GM18502 (cell line): Measurements from ENCODE around the gene SEC14L6.
"Not testable (repeated sequence)": the region's sequence is repeated elsewhere in the genome, so short reads cannot be mapped to it uniquely, and the experiment has no call there.

Experiments
- ATAC-seq: cut with Tn5 transposase; IDR thresholded peaks from one replicate; pipeline ENCODE4 v1.9.1; 2021; ENCODE audit warnings: mild to moderate bottlenecking; ENCODE audit not compliant: unreplicated experiment, poor library complexity

SEC14L6 gene

DNA sequence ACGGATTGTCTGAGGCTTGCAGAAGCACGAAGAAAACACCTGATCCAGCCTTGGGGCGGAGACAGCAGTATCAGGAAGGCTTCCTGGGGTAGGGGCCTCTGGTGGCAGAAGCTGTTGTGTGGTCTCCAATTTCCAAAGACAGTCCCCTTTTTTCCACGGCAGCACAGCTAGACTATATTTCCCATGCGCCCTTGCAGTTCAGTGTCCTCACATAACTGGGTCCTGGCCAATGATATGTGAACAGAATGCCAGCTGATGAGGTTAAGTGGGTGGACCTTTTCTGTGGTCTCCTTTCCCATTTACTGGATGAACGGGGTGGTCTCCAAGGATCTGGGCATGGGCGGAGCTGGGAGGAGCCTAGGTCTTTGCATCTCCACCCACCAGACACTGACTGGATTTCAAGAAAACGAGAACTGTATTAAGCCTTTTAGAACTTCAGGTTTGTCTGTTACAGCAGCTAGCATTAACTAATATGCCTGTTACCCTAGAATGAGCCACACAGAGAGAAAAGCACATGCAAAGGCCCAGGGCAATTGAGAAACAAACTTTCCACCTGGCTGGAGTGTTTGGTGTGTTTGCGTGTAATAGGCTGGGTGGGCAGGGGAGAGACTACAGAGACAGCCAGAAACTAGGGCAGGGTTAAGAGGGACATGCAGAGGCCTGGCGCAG is 21.7 kb upstream of the SEC14L6 start:
- no peak for ATAC-seq

DNA sequence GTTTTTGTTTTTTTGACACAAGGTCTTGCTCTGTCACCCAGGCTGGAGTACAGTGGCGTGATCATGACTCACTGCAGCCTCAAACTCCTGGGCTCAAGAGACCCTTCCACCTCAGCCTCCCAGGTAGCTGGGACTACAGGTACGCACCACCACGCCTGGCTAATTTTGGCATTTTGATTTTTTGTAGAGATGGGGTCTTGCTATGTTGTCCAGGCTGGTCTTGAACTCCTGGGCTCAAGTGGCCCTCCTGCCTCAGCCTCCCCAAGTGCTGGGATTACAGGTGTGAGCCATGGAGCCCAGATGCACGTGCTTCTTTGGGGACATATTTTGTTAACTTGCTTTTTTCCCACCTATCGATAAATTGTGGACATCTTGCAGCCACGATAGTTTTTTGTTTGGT is 20.7 kb upstream of the SEC14L6 start:
- not testable (repeated sequence) for ATAC-seq

DNA sequence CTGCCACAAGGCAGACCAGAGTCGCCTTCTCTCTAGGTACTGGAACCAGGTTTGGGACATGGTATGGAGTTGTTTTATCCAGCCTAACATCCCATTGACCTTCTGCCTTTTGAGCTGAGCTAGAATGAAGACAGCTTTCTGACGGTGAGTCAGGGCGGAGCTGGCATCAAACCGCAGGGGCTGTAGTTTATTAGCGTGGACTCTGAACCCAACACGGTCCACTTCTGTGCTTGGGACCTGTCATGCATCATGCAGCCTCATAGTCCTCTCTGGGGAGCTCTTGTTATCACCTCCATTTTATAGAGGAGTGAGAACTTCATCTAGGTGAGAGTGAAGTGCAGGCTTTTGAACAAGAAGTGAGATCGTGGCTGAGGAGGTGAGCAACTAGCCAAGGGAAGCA is 19.6 kb upstream of the SEC14L6 start:
- no peak for ATAC-seq

DNA sequence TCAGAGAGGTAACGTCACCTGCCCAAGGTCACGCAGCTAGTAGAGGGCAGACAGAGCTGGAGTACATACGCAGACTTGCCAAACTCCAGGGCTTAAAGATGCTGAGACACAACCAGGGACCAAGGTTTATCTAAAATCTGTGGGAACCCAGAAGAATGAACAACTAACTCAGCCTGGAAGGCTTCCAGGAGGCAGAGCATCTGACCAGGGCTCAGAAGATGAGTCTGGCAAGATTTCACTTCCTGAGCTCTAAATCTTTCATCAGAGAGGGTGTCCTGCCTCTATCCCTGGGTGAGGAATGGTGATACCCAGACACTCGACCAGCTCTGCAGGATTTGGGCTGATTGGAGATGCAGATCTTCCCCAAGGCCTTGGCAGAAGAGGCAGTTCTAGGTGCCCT is 18.8 kb upstream of the SEC14L6 start:
- ATAC-seq: no peak

GRCh38 chr22:30564761-30565119 is 18.2 kb upstream of the SEC14L6 start:
- ATAC-seq: no peak

GRCh38 chr22:30564045-30564760 is 17.7 kb upstream of the SEC14L6 start:
- ATAC-seq: no peak

GRCh38 chr22:30562366-30562765 is 15.8 kb upstream of the SEC14L6 start:
- no peak for ATAC-seq

GRCh38 chr22:30561402-30562189 is 15.1 kb upstream of the SEC14L6 start:
- no peak for ATAC-seq

DNA sequence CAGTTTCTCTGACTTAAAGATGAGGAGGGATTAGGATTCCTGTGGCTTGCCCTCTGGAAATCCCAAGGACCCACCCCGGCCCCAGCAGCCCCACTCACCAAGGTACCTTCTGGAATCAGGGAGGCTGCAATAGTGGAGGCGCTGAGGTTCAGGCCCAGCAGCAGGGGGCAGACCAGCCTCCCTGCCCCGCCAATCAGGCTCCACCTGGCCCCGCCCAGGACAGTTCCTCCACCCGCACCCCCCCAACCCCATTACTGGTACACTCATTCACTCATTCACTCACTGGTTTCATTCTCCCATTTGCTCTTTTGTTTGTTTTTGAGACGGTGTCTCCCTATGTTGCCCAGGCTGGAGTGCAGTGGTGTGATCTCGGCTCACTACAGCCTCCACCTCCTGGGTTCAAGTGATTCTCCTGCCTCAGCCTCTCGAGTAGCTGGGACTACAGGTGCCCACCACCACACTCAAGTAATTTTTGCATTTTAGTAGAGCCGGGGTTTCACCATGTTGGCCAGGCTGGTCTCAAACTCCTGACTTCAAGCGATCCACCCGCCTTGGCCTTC is 14.2 kb upstream of the SEC14L6 start:
- ATAC-seq: not testable (repeated sequence)

- no peak for ATAC-seq
These were observed 13.3 kb upstream of the SEC14L6 start for GRCh38 chr22:30559889-30560288.

DNA sequence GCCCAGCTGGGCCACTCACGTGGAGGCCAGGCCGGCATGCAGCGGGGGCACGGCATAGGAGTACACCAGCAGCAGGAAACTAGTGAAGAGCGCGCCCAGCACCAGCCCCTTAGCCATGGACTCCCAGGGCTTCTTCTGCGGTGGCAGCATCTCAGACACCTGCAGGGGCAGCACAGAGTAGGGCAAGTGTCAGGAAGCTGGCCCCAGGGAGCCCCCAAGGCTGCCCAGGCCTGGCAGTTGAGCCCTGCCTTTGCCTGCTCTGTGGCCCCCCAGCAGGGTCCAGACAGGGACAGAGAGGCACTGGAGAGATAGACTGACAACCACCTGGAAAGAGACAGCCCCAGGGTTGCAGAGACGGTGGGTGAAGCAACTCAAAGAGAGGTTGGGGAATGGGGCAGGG is 10.7 kb upstream of the SEC14L6 start:
- ATAC-seq: no peak

DNA sequence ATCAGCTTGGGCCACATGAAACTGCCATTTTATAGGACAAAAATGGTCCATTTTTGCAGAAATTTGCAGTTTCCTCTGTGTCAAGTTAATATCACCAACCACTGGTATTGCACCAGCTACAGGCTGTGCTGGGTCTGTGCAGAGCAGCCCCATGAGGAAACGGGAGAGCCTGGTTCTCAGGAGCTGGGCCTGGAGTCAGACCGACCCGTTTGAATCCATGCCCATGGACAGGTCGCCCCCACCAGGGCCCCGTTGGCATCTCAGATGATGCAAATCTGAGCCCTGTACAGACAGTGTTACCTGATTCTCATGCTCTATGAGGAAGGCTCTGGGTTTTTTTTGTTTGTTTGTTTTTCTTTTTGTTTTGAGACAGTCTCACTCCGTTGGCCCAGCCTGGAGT is 9.8 kb upstream of the SEC14L6 start:
- no peak for ATAC-seq

DNA sequence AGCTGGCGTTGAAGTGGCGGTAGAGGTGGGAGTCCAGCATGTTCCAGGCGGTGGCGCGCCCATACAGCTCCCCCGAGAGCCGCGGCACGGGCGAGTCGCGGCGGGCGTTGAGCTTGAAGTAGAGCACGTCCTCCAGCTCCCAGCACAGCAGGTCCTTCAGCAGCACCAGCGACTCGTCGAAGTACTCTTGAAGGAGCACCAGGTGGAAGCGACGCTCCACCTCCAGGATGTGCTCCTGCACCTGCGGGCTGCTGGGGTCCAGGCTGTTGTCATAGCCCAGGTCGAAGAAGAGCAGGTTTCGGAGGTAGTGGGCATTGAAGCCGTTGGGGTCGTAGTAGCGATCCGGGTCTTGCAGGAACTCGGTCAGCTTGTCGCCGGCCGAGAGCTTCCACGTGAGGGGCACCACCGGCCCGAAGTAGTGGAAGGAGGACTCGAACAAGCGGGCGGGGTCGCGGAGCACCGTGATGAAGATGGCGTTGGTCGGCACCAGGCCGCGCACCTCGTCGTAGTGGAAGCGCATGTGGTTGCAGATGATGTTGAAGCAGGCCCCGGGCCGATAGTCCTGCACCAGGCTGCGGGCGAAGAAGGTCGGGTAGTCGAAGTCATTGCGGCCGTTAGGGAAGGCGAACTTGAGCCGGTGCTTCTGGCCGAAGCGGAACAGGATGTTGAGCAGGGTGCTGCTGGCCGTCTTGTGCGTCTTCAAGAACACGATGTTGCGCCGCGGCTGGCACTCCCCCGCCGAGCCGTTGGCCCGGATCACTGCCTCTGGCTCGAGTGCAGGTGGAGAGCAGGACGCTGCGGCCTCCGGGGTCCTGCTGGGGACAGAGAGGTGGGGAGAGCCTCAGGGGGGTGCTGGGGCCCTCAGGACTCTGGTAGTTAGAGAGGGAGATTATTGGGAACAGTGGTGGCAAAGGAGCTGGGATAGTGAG is 9.0 kb upstream of the SEC14L6 start:
- no peak for ATAC-seq

- ATAC-seq: no peak
These were observed 7.4 kb upstream of the SEC14L6 start for GRCh38 chr22:30553971-30554370.

GRCh38 chr22:30552719-30553118 is 6.2 kb upstream of the SEC14L6 start:
- ATAC-seq: no peak

- ATAC-seq: not testable (repeated sequence)
These were observed 5.3 kb upstream of the SEC14L6 start for GRCh38 chr22:30551813-30552212.

GRCh38 chr22:30547188-30547587 is 647 bp upstream of the SEC14L6 start:
- no peak for ATAC-seq

DNA sequence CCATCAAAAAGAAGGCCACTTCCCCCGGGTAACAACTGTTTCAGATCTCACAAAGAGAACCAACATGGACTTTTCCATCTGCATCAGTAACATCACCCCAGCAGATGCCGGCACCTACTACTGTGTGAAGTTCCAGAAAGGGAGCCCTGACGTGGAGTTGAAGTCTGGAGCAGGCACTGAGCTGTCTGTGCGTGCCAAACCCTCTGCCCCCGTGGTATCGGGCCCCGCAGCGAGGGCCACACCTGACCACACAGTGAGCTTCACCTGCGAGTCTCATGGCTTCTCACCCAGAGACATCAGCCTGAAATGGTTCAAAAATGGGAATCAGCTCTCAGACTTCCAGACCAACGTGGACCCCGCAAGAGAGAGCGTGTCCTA is 3.7 kb downstream of the SEC14L6 start:
- ATAC-seq: no peak

- no peak for ATAC-seq
These were observed 4.4 kb downstream of the SEC14L6 start for GRCh38 chr22:30541961-30542810.
